OCI-LY1 (cell line): Measurements from ENCODE around the gene SHLD1.

Experiments used
- H2AFZ ChIP-seq: fragments of 200-600 bp; sonication (generic), shearing (Covaris generic); 2 replicates; pipeline ENCODE4 v1.6.0; 2014; ENCODE audit warnings: antibody characterized with exemption, mild to moderate bottlenecking, low read length
- H3F3A ChIP-seq: fragments of 200-600 bp; sonication (generic), shearing (Covaris generic); 2 replicates; pipeline ENCODE4 v1.6.0; 2014; ENCODE audit warnings: mild to moderate bottlenecking, antibody characterized with exemption, low read length, moderate library complexity; ENCODE audit not compliant: insufficient read depth
- H3K27ac ChIP-seq: fragments of 200-600 bp; sonication (generic); 2 replicates; pipeline ENCODE4 v1.5.1; 2014; ENCODE audit warnings: low read length, mixed run types, mild to moderate bottlenecking, low read depth; ENCODE audit not compliant: poor library complexity, severe bottlenecking
- H3K27me3 ChIP-seq: fragments of 200-600 bp; sonication (generic); 2 replicates; pipeline ENCODE4 v1.6.0; 2014; ENCODE audit warnings: antibody characterized with exemption, mild to moderate bottlenecking, low read length, moderate library complexity; ENCODE audit not compliant: insufficient read depth
- H3K36me3 ChIP-seq: fragments of 200-600 bp; sonication (generic); 2 replicates; pipeline ENCODE4 v1.6.1; 2014; ENCODE audit warnings: mild to moderate bottlenecking, antibody characterized with exemption, low read length, moderate library complexity, mixed read lengths; ENCODE audit not compliant: insufficient read depth
- H3K4me1 ChIP-seq: fragments of 200-600 bp; sonication (generic); 2 replicates; pipeline ENCODE4 v1.5.1; 2014; ENCODE audit warnings: mild to moderate bottlenecking, low read length, moderate library complexity; ENCODE audit not compliant: insufficient read depth, severe bottlenecking
- H3K4me2 ChIP-seq: fragments of 200-600 bp; sonication (generic), shearing (Covaris generic); 2 replicates; pipeline ENCODE4 v1.6.1; 2014; ENCODE audit warnings: low read length
- H3K4me3 ChIP-seq: fragments of 200-600 bp; sonication (generic); 2 replicates; pipeline ENCODE4 v1.5.1; 2014; ENCODE audit warnings: low read length, low read depth, mild to moderate bottlenecking, mixed read lengths; ENCODE audit not compliant: poor library complexity, severe bottlenecking
- H3K79me2 ChIP-seq: fragments of 200-600 bp; shearing (Covaris generic); 2 replicates; pipeline ENCODE4 v1.6.1; 2016; ENCODE audit warnings: mixed run types, low read length, mixed read lengths; ENCODE audit not compliant: insufficient read depth
- H3K9ac ChIP-seq: fragments of 200-600 bp; sonication (generic), shearing (Covaris generic); 2 replicates; pipeline ENCODE4 v1.6.1; 2014; ENCODE audit warnings: mild to moderate bottlenecking, low read length, mixed read lengths
- H3K9me2 ChIP-seq: fragments of 200-600 bp; sonication (generic), shearing (Covaris generic); 2 replicates; pipeline ENCODE4 v1.6.1; 2014; ENCODE audit warnings: low read depth, mild to moderate bottlenecking, low read length, mixed read lengths
- H3K9me3 ChIP-seq: fragments of 200-600 bp; shearing (Covaris generic); 2 replicates; pipeline ENCODE4 v1.6.1; 2014; ENCODE audit warnings: low read length, mixed read lengths
- H4K20me1 ChIP-seq: fragments of 200-600 bp; sonication (generic), shearing (Covaris generic); 2 replicates; pipeline ENCODE4 v1.6.0; 2016; ENCODE audit warnings: mild to moderate bottlenecking, low read length; ENCODE audit not compliant: insufficient read depth
- CTCF ChIP-seq: fragments of 200-600 bp; sonication (generic), shearing (Covaris generic); IDR thresholded peaks from 2 replicates; pipeline ENCODE4 v1.5.1; 2017; ENCODE audit warnings: mild to moderate bottlenecking, antibody characterized with exemption, low read length, moderate library complexity, mixed read lengths
- EZH2 ChIP-seq: fragments of 200-600 bp; sonication (generic), shearing (Covaris generic); IDR thresholded peaks from 2 replicates; pipeline ENCODE4 v1.8.0; 2017; ENCODE audit warnings: borderline replicate concordance, mixed run types, mild to moderate bottlenecking, antibody characterized with exemption, low read length, moderate library complexity, mixed read lengths

The SHLD1 gene

GRCh38 chr20:5833309-5833941, 83.2 kb downstream of the SHLD1 start:
- Histone ChIP-seq H3K4me2 (no peak overlapping the region), H3F3A (no peaks in the 10 kb centered on the region), H3K27ac (no peak overlapping the region), H3K79me2 (no peaks in the 10 kb centered on the region), H2AFZ (no peak overlapping the region), H4K20me1 (no peaks in the 10 kb centered on the region), H3K9me2 (no peaks in the 10 kb centered on the region), H3K27me3 (no peaks in the 10 kb centered on the region), H3K9ac (no peak overlapping the region), H3K36me3 (peaks cover 18% of the 10 kb centered on the region), H3K4me3 (no peak overlapping the region), H3K9me3 (peaks cover 3% of the 10 kb centered on the region), H3K4me1 (no peaks in the 10 kb centered on the region)
- TF ChIP-seq EZH2 (no peak), CTCF (no peak)

GRCh38 chr20:5834436-5835005, 84.3 kb downstream of the SHLD1 start:
- Histone ChIP-seq H3K79me2 (no peaks in the 10 kb centered on the region), H3K9me2 (no peaks in the 10 kb centered on the region), H3K9ac (no peak overlapping the region), H3K4me3 (no peak overlapping the region), H3K36me3 (peaks cover 18% of the 10 kb centered on the region), H3K9me3 (peaks cover 3% of the 10 kb centered on the region), H3K27ac (no peak overlapping the region), H3K4me1 (no peaks in the 10 kb centered on the region), H4K20me1 (no peaks in the 10 kb centered on the region), H3K4me2 (no peak overlapping the region), H3K27me3 (no peaks in the 10 kb centered on the region), H2AFZ (no peak overlapping the region), H3F3A (no peaks in the 10 kb centered on the region)
- TF ChIP-seq EZH2, result no peak
- no peak for TF ChIP-seq CTCF

- Histone ChIP-seq H3K79me2 (no peaks in the 10 kb centered on the region), H3K4me2 (no peak overlapping the region), H3K4me3 (no peak overlapping the region), H3K27me3 (no peaks in the 10 kb centered on the region), H3K27ac (no peak overlapping the region), H2AFZ (no peak overlapping the region), H3K9me2 (no peaks in the 10 kb centered on the region), H3K36me3 (peaks cover 18% of the 10 kb centered on the region), H3K9ac (no peak overlapping the region), H3K9me3 (peaks cover 3% of the 10 kb centered on the region), H3F3A (no peaks in the 10 kb centered on the region), H3K4me1 (no peaks in the 10 kb centered on the region), H4K20me1 (no peaks in the 10 kb centered on the region)
- no peak for TF ChIP-seq CTCF
Observed at GRCh38 chr20:5835321-5835821, 85.2 kb downstream of the SHLD1 start.
